Thyroid gland (tissue), 4 donors: ENCODE data around the gene CYP27B1. TPM values are rescaled to one million over a fixed set of nuclear protein-coding genes. Genes with fewer than 3 reads are reported as not detected.

ENCODE experiments used
- DNase-seq, 2 donors: peaks; one replicate each; pipeline ENCODE4 v3.0.0-alpha.2; 2019
- H3K27ac ChIP-seq, 3 donors: fragments of 200-600 bp; sonication (generic); 1 replicate in 2 of 3; 2 replicates in 1 of 3; pipeline ENCODE4 v1.5.1; 2016 to 2019; ENCODE audit warnings: mild to moderate bottlenecking in 1 of 3, moderate library complexity in 1 of 3
- H3K27me3 ChIP-seq: fragments of 200-600 bp; sonication (generic); one replicate; pipeline ENCODE4 v1.5.1; 2019
- H3K36me3 ChIP-seq, 2 donors: fragments of 200-600 bp; sonication (generic); one replicate each; pipeline ENCODE4 v1.5.1; 2016 to 2019
- H3K4me1 ChIP-seq, 2 donors: fragments of 200-600 bp; sonication (generic); one replicate each; pipeline ENCODE4 v1.5.1; 2017 to 2019
- H3K4me3 ChIP-seq, 3 donors: fragments of 200-600 bp; sonication (generic); replicated peaks in 1 of 3; 1 replicate in 2 of 3; 2 replicates in 1 of 3; pipeline ENCODE4 v1.5.1; 2016; ENCODE audit warnings: mild to moderate bottlenecking in 1 of 3
- H3K9me3 ChIP-seq: fragments of 200-600 bp; sonication (generic); one replicate; pipeline ENCODE4 v1.5.1; 2017
- CTCF ChIP-seq, 6 experiments: fragments of 200-600 bp in 3 of 6; fragments of 450-650 bp in 3 of 6; sonication (generic) in 3 of 6; IDR thresholded peaks; one replicate each; pipeline ENCODE4 v1.5.1; 2016 to 2019; ENCODE audit warnings: antibody characterized with exemption in 6 of 6, mild to moderate bottlenecking in 2 of 6, inconsistent platforms in 1 of 6, moderate library complexity in 1 of 6
- POLR2A ChIP-seq, 2 donors: fragments of 450-650 bp; IDR thresholded peaks; one replicate each; pipeline ENCODE4 v1.6.1; 2017; ENCODE audit warnings: antibody characterized with exemption in 2 of 2, mild to moderate bottlenecking in 2 of 2, moderate library complexity in 1 of 2
- WGBS, 2 donors: methylation state at CpG; one replicate each; pipeline ENCODE4 v1.1.5; 2017; 5-methylcytosine and 5-hydroxymethylcytosine counted together
- intact Hi-C: fragments of 100-400 bp; cut with DNase I; formaldehyde crosslinking; loops from one replicate; pipeline ENCODE4 v1.15.1; 2023
- total RNA-seq, 4 donors: library from RNA; depleted of rRNA; stranded (reverse); fragments of >200 nt; gene quantifications; one replicate each; pipeline ENCODE4 v1.2.3, GENCODE V29; 2016

CYP27B1 gene
- total RNA-seq, 4 donors from 2014 or later: 2.7 to 13.0 (median 10.0) TPM

DNA sequence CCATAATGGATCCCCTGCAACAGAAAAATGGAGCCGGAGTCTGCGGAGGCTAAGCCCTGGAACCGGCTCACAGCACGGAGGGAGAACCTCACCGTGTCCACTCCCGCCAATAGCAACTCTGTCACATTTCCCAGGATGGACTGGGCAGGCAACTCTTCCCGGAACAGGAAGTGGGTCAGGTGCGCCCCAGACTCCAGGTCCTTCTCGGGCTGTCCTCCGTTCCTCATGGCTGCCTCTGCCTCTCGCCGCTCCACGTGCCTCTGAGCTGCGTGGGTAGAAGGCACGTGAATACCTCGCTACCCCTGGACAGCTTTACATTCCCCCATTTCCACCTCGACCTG lies 2.2 kb downstream of the CYP27B1 start:
- 14 to 45% methylated on average over 6 to 17 of the region's 17 CpGs for WGBS, 2 donors
- peak overlapping the region in 2 of 3 donors; percentile 23 to 37 for H3K4me3 ChIP-seq
- peak overlapping the region in 1 of 3 donors; percentile 27 for H3K27ac ChIP-seq
- no peaks in the 10 kb centered on the region for H3K9me3 ChIP-seq
- peak; percentile 77 to 79 for DNase-seq
- intact Hi-C loops: no loop called here
- no peaks in the 10 kb centered on the region for H3K36me3 ChIP-seq
- peaks cover 28 to 42% of the 10 kb centered on the region in 2 donors for H3K4me1 ChIP-seq
- H3K27me3 ChIP-seq: no peaks in the 10 kb centered on the region
- no peak for TF ChIP-seq POLR2A (IDR thresholded peaks at IDR 0.05)
- TF ChIP-seq CTCF (IDR thresholded peaks at IDR 0.05): no peak

DNA sequence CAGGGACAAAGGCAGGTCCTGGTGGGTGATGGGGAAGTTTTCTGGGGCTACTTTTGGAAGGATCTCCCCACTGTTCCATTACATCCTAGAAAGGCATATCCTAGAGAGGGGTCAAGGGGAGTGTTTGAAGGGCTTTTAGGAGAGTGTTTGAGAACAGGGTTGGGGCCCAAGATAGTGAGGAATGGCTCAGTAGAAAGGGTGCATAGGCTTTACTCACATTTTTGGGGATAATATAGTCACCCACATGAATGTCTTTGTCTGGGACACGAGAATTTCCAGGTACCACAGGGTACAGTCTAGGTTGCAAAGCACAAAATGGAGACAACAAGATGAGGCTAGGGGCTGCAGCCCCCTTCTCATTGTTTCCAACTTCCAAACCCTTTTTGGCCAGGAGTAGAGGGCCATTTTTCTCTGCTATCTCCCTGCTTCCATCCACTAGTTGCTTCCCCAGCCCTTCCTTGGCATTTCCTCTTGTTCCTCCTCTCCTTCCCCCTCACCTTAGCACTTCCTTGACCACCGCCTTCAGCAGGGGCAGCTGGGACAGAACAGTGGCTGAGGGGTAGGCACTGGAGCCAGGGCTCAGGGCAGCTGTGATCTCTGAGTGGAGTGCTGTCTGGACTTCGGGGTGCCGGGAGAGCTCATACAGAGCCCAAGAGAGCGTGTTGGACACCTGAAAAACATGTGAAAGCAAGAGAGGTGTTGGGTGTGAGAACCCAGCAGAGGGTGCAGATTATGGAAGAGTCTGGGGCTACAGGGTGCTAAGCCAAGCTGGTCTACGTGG lies 2.8 kb downstream of the CYP27B1 start:
- no peaks in the 10 kb centered on the region for H3K9me3 ChIP-seq
- no peaks in the 10 kb centered on the region for H3K27me3 ChIP-seq
- peaks cover 0 to 1% of the 10 kb centered on the region in 2 donors for H3K36me3 ChIP-seq
- no peak overlapping the region for H3K27ac ChIP-seq
- peaks cover 28 to 42% of the 10 kb centered on the region in 2 donors for H3K4me1 ChIP-seq
- intact Hi-C loops: no loop called here
- no peak for DNase-seq
- 76 to 81% methylated on average over 6 of the region's 6 CpGs for WGBS, 2 donors
- H3K4me3 ChIP-seq: no peak overlapping the region
- TF ChIP-seq POLR2A (IDR thresholded peaks at IDR 0.05) (no peak), CTCF (IDR thresholded peaks at IDR 0.05) (no peak)

DNA sequence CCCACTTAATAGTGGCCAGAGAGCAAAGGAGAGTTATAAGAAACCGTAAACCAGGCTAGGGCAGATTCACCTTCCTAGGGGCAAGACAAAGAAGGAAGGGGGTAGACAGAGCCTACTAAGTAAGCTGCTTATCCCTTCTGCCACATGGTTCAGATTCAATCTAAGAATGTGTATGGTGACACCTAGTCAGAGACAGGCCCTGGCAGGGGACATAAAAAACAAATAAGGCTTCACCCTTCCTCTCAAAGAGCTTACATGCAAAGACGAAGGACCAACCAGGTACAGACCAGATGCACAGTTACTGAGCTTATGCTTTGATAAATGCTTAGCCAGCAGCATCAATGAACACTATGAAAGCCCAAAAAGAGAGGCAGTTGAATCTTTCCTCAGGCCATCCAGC lies 4.4 kb downstream of the CYP27B1 start:
- WGBS, 2 donors: 91 to 97% methylated on average over 2 of the region's 2 CpGs
- H3K36me3 ChIP-seq: peaks cover 9 to 10% of the 10 kb centered on the region in 2 donors

DNA sequence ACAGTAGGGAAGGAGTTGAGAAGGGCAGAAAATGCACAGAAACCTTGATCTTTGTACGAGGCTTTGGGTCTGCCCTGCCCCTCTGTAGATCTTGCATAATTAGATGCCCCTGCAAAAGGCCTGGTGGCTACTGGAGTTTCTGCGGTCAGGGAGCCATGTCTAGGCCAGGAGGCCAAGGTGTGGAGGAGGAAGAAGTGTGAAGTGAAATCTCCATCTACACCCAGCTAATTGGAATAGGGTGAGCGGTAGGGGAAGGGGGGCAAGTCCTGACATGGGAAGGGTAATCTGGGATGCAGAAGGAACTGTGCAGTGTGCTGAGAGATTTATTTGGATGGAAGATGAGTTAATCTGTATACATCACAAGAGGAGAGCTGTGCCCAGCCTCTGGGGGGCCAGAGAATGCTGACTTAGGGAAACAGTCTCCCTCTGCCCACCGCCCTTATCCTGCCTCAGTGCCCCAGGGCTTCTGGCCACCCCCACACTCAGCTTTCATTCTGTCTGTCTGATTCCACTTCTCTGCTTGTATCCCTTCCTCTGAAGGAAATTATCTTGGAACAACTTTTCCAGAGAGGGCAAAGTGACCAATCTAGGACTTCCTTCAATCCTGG lies 5.4 kb downstream of the CYP27B1 start:
- Histone ChIP-seq H3K4me3 (no peak overlapping the region), H3K9me3 (no peaks in the 10 kb centered on the region), H3K27me3 (no peaks in the 10 kb centered on the region), H3K4me1 (peaks cover 24% of the 10 kb centered on the region in 2 donors), H3K36me3 (peaks cover 9 to 10% of the 10 kb centered on the region in 2 donors), H3K27ac (no peak overlapping the region)
- WGBS, 2 donors: 93 to 98% methylated on average over 4 of the region's 4 CpGs
- DNase-seq: no peak
- TF ChIP-seq CTCF (IDR thresholded peaks at IDR 0.05): no peak
- no peak for TF ChIP-seq POLR2A (IDR thresholded peaks at IDR 0.05)
- intact Hi-C loops: no loop called here

More for the DNA sequence above, 4.4 kb downstream of the CYP27B1 start:
- Histone ChIP-seq H3K27me3 (no peaks in the 10 kb centered on the region), H3K4me3 (no peak overlapping the region), H3K27ac (no peak overlapping the region), H3K9me3 (no peaks in the 10 kb centered on the region), H3K4me1 (peaks cover 28 to 30% of the 10 kb centered on the region in 2 donors)
- DNase-seq: no peak
- TF ChIP-seq POLR2A (IDR thresholded peaks at IDR 0.05) (no peak), CTCF (IDR thresholded peaks at IDR 0.05) (no peak)
- intact Hi-C loops: no loop called here

GRCh38 chr12:57760347-57760982 lies 6.4 kb downstream of the CYP27B1 start:
- 92 to 94% methylated on average over 3 of the region's 3 CpGs for WGBS, 2 donors
- TF ChIP-seq POLR2A (IDR thresholded peaks at IDR 0.05) (no peak), CTCF (IDR thresholded peaks at IDR 0.05) (no peak)

More at GRCh38 chr12:57760347-57760982, 6.4 kb downstream of the CYP27B1 start:
- no peaks in the 10 kb centered on the region for H3K27me3 ChIP-seq
- intact Hi-C loops: no loop called here
- H3K36me3 ChIP-seq: peaks cover 9 to 10% of the 10 kb centered on the region in 2 donors
- no peak overlapping the region for H3K4me3 ChIP-seq
- H3K9me3 ChIP-seq: no peaks in the 10 kb centered on the region
- no peak overlapping the region for H3K27ac ChIP-seq
- no peak for DNase-seq
- H3K4me1 ChIP-seq: peaks cover 22 to 23% of the 10 kb centered on the region in 2 donors
